ENCODE data around the gene ZNF771.
A peak's percentile ranks its signal among the peaks of the same experiment; 100 is the strongest.

Gene ZNF771

GRCh38 chr16:30399435-30400186, 7.8 kb upstream of the ZNF771 start:
- no peak for DNase-seq

GRCh38 chr16:30401768-30402425, 5.5 kb upstream of the ZNF771 start:
- no peak for DNase-seq

GRCh38 chr16:30406795-30407101, 658 bp upstream of the ZNF771 start:
- DNase-seq, result no peak

- DNase-seq, result no peak
These were observed 563 bp downstream of the ZNF771 start for GRCh38 chr16:30407804-30408534.

GRCh38 chr16:30409125-30410060, 2.0 kb downstream of the ZNF771 start:
- peak; percentile 73 for DNase-seq

- no peak for DNase-seq
These were observed 5.9 kb downstream of the ZNF771 start for GRCh38 chr16:30413112-30413806.

- DNase-seq, result no peak
These were observed 6.8 kb downstream of the ZNF771 start for GRCh38 chr16:30414159-30414558.

GRCh38 chr16:30416047-30416603, 8.7 kb downstream of the ZNF771 start:
- no peak for DNase-seq

GRCh38 chr16:30416624-30417528, 9.5 kb downstream of the ZNF771 start:
- DNase-seq, result no peak

- DNase-seq, result peak; percentile 74
These were observed 10.3 kb downstream of the ZNF771 start for GRCh38 chr16:30417529-30418349.

GRCh38 chr16:30418350-30419181, 11.2 kb downstream of the ZNF771 start:
- no peak for DNase-seq

- DNase-seq, result no peak
These were observed 13.6 kb downstream of the ZNF771 start for GRCh38 chr16:30421010-30421409.

GRCh38 chr16:30428055-30428454, 20.6 kb downstream of the ZNF771 start:
- DNase-seq, result no peak

GRCh38 chr16:30429418-30429677, 21.9 kb downstream of the ZNF771 start:
- no peak for DNase-seq

GRCh38 chr16:30429678-30430427, 22.4 kb downstream of the ZNF771 start, which contains the start of gene DCTPP1:
Gene DCTPP1, minus strand, starts transcription at chr16:30430030. Its CDS starts 50 bp downstream, at chr16:30429980.
- peak; percentile 95 for DNase-seq

- no peak for DNase-seq
These were observed 23.1 kb downstream of the ZNF771 start for GRCh38 chr16:30430428-30430970.

- no peak for DNase-seq
These were observed 27.4 kb downstream of the ZNF771 start for GRCh38 chr16:30434852-30435251.

GRCh38 chr16:30437511-30438046, 30.2 kb downstream of the ZNF771 start:
- no peak for DNase-seq

Data from amniotic stem cell (primary cell).